Measurements from ENCODE around the gene CASP7.
A peak's percentile ranks its signal among the peaks of the same experiment; 100 is the strongest.

Gene CASP7

DNA sequence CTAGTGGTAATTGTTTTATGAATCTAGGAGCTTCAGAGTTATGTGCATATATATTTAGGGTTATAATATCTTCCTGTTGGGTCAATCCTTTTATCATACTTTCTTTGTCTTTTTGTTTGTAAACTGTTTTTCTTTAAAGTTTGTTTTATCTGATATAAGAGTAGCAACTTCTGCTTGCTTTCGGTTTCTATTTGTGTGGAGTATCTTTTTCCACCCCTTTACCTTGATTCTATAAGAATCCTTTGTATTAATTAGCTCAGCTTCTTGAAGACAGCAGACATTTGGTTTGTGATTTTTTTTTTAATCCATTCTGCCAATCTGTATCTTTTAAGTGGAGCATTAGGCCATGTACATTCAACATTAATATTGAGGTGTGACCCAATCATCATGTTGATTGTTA is 9.3 kb downstream of the CASP7 start:
- no peak overlapping the region for H3K27ac Mint-ChIP-seq
- H3K36me3 Mint-ChIP-seq (ENCODE audit: low read depth), result peaks cover 71% of the 10 kb centered on the region
- DNase-seq (no peak), ATAC-seq (no peak)
- H3K4me3 Mint-ChIP-seq, result no peak overlapping the region
- peaks cover 57% of the 10 kb centered on the region for H3K9me3 Mint-ChIP-seq
- H3K27me3 Mint-ChIP-seq, result no peaks in the 10 kb centered on the region
- H3K4me1 Mint-ChIP-seq, result peaks cover 34% of the 10 kb centered on the region

DNA sequence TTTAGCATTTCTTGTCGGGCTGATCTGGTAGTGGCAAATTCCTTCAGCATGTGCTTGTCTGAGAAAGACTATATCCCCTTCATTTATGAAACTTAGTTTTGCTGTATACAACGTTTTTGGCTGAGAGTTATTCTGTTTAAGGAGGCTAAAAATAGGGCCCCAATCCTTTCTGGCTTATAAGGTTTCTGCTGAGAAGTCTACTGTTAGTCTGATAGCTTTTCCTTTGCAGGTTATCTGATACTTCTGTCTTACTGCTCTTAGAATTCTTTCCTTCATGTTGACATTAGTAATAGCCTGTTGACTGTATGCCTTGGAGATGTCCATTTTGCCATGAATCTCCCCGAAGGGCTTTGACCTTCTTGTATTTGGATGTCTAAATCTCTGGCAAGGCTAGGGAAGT is 9.9 kb downstream of the CASP7 start:
- H3K36me3 Mint-ChIP-seq (ENCODE audit: low read depth), result peaks cover 68% of the 10 kb centered on the region
- no peak overlapping the region for H3K27ac Mint-ChIP-seq
- no peak overlapping the region for H3K4me3 Mint-ChIP-seq
- peaks cover 31% of the 10 kb centered on the region for H3K4me1 Mint-ChIP-seq
- ATAC-seq, result no peak
- no peaks in the 10 kb centered on the region for H3K27me3 Mint-ChIP-seq
- DNase-seq, result no peak
- H3K9me3 Mint-ChIP-seq, result peaks cover 57% of the 10 kb centered on the region

DNA sequence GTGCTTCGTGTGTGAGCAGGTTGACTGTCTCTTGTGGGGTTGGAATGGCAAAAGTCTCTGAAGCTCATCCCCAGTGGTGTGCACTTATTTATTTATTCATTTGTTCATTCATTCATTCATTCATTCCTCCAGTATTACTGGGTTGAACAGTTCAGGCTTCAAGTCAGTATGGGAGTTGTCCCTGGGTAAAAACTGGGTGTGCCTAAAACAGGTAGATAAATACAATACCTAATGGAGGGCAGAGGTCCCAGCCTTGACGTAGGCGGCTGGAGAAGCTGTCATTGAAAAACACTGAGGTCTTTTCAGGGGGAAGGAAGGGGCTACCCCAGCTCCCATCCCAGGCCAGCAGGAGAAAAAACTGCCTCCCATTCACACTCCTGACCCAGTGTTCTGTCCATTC is 11.0 kb downstream of the CASP7 start:
- DNase-seq (no peak), ATAC-seq (no peak)
- H3K4me1 Mint-ChIP-seq, result peaks cover 31% of the 10 kb centered on the region
- H3K27me3 Mint-ChIP-seq, result no peaks in the 10 kb centered on the region
- no peak overlapping the region for H3K4me3 Mint-ChIP-seq
- H3K9me3 Mint-ChIP-seq, result peaks cover 49% of the 10 kb centered on the region
- no peak overlapping the region for H3K27ac Mint-ChIP-seq
- peaks cover 71% of the 10 kb centered on the region for H3K36me3 Mint-ChIP-seq (ENCODE audit: low read depth)

DNA sequence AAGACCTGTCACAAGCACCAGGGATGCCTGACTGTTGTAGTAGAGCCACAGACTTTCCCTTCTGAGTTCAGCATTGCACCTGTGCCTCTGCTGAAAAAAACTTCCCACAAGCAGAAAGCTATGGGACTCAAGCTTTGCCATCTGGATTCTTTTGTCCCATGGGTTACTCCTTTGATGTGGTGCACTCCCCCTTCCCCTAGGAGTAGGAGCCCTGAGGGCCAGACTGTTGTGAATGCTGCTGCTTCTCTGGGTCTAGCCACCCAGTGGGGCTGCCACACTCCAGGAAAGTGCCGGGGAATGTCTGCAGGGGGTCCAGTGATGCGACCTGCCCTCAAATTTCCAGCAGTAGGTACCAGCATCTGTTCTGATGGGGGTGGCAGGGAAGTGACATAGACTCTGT is 11.7 kb downstream of the CASP7 start:
- ATAC-seq (no peak), DNase-seq (no peak)
- Mint-ChIP-seq H3K27me3 (no peaks in the 10 kb centered on the region), H3K9me3 (peaks cover 47% of the 10 kb centered on the region), H3K4me1 (peaks cover 31% of the 10 kb centered on the region), H3K36me3 (ENCODE audit: low read depth) (peaks cover 68% of the 10 kb centered on the region), H3K4me3 (no peak overlapping the region), H3K27ac (no peak overlapping the region)

DNA sequence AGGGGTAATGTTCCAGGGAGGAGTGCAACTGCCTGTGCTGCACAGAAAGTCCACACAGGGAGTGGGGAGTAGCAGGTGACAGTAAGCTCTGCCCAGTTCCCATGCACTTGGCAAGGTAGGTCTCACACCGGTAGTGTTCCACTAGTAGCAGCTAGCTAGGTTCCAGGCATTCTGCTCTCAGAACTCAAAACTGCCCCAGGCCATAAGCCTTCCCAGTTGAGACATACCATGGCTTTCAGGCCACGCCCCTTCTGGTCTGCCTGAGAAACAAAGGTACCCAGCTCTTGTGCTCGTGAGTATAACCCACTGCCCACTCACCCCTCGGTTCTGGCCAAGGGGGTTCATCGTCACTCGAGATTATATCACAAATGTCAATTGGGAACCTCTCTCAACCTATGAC is 12.6 kb downstream of the CASP7 start:
- Mint-ChIP-seq H3K9me3 (peaks cover 42% of the 10 kb centered on the region), H3K36me3 (ENCODE audit: low read depth) (peaks cover 63% of the 10 kb centered on the region), H3K4me1 (peaks cover 30% of the 10 kb centered on the region), H3K4me3 (no peak overlapping the region), H3K27ac (no peak overlapping the region), H3K27me3 (no peaks in the 10 kb centered on the region)
- no peak for DNase-seq
- ATAC-seq, result no peak

DNA sequence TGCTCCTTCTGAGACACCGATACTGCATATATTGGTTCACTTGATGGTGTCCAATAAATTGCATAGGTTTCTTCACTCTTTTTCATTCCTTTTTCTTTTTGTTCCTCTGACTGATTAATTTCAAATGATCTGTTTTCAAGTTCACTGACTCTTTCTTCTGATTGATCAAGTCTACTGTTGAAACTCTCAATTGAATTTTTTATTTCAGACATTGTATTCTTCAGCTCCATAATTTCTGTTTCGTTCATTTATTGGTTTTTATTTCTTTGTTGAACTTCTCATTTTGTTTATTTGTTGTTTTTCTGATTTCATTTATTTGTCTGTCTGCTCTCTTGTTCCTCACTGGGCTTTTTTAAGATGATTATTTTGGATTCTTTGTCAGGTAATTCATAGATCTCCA is 13.6 kb downstream of the CASP7 start:
- no peak for ATAC-seq
- no peak overlapping the region for H3K4me3 Mint-ChIP-seq
- no peak for DNase-seq
- peaks cover 34% of the 10 kb centered on the region for H3K9me3 Mint-ChIP-seq
- no peak overlapping the region for H3K27ac Mint-ChIP-seq
- peaks cover 60% of the 10 kb centered on the region for H3K36me3 Mint-ChIP-seq (ENCODE audit: low read depth)
- peaks cover 21% of the 10 kb centered on the region for H3K4me1 Mint-ChIP-seq
- no peaks in the 10 kb centered on the region for H3K27me3 Mint-ChIP-seq

DNA sequence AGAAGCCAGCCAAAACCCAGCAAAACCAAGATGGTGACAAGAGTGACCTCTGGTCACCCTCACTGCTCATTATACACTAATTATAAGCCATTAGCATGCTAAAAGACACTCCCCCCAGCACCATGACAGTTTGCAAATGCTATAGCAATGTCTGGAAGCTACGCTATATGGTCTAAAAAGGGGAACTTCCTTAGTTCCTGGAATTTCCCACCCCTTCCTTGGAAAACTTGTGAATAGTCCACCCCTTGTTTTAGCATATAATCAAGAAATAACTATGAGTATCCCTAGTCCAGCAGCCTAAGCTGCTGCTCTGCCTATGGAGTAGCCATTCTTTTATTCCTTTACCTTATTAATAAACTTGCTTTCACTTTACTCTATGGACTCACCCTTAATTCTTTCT is 16.0 kb downstream of the CASP7 start:
- Mint-ChIP-seq H3K4me3 (no peak overlapping the region), H3K27ac (no peak overlapping the region), H3K36me3 (ENCODE audit: low read depth) (peaks cover 56% of the 10 kb centered on the region), H3K9me3 (peaks cover 16% of the 10 kb centered on the region), H3K4me1 (peaks cover 3% of the 10 kb centered on the region), H3K27me3 (no peaks in the 10 kb centered on the region)
- no peak for DNase-seq
- ATAC-seq, result no peak

DNA sequence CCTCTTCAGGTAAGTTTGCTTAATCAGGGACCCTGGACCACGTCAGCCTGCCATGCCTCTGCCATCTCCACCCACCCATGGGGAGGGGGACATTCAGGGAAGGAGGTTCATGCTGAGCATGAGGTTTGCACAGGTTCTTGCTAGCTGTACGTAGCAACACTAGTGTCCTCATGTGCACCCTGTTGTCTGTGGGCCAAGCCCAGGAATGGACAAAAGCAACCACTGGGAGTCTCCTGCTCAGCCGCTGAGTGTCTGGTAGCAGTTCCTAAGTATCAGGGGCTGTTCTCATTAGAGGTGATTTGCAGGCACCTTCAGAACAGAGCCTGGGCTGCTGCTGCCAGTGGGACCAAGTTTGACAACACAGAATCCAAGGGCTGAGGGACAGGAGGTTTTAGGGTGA is 17.9 kb downstream of the CASP7 start:
- peaks cover 54% of the 10 kb centered on the region for H3K36me3 Mint-ChIP-seq (ENCODE audit: low read depth)
- H3K27ac Mint-ChIP-seq, result no peak overlapping the region

DNA sequence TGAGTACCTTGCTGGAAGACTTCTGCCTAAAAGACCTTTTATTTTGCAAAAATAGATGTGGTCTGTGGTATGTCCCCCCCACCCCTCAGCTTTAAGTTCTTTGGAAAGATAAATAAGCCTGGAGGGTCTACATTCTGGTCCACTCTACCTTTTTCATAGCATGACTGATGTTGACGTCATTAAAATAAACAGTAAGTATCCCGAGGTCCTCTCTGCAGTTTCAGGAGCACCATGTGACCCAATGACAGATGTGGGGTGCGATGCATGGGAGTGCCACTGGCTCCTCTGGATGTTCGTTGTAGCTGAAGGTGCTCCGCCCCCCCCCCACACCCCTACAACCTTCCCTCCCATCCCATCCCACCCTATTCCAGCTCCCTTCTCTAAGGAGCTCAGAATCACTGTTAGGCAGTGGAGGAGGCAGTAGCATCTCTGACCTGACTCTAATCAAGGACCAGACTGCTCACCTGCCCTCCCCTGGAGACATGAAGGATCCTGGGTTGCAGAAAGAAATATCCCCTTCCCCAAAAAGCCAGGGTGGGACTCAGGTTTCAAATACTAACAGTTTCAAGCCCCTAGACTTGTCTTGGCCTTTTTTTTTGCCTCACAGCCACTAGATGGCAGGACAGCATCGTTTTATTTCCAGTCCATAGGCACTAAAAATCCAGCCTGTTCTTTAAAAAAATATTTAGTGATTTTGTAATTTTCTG is 25.1 kb downstream of the CASP7 start:
- H3K9me3 Mint-ChIP-seq, result no peaks in the 10 kb centered on the region
- H3K36me3 Mint-ChIP-seq (ENCODE audit: low read depth), result peaks cover 24% of the 10 kb centered on the region
- no peaks in the 10 kb centered on the region for H3K27me3 Mint-ChIP-seq
- H3K27ac Mint-ChIP-seq, result no peak overlapping the region
- ATAC-seq (no peak), DNase-seq (peak; percentile 19)
- H3K4me3 Mint-ChIP-seq, result no peak overlapping the region
- H3K4me1 Mint-ChIP-seq, result peaks cover 16% of the 10 kb centered on the region

More for the DNA sequence above, 17.9 kb downstream of the CASP7 start:
- Mint-ChIP-seq H3K27me3 (no peaks in the 10 kb centered on the region), H3K4me1 (peaks cover 3% of the 10 kb centered on the region), H3K9me3 (peaks cover 15% of the 10 kb centered on the region), H3K4me3 (no peak overlapping the region)
- DNase-seq, result no peak
- no peak for ATAC-seq

DNA sequence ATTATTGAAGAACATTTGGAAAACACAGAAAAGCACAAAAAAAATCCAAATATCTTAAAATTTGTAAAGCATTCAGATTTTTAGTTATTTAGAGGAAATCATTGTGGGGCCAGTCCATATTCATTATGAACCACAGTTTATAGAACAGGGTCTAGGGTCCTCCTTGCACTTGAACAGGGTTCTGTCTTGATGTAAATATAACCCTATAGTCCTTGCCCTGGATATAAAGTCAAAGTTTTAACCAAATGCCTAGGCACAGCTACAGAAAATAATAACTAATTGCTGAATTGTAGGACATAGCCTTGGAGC is 25.6 kb downstream of the CASP7 start:
- peaks cover 21% of the 10 kb centered on the region for H3K36me3 Mint-ChIP-seq (ENCODE audit: low read depth)
- DNase-seq (no peak), ATAC-seq (no peak)
- H3K4me1 Mint-ChIP-seq, result peaks cover 16% of the 10 kb centered on the region
- no peaks in the 10 kb centered on the region for H3K9me3 Mint-ChIP-seq
- no peak overlapping the region for H3K27ac Mint-ChIP-seq
- H3K4me3 Mint-ChIP-seq, result no peak overlapping the region
- no peaks in the 10 kb centered on the region for H3K27me3 Mint-ChIP-seq

DNA sequence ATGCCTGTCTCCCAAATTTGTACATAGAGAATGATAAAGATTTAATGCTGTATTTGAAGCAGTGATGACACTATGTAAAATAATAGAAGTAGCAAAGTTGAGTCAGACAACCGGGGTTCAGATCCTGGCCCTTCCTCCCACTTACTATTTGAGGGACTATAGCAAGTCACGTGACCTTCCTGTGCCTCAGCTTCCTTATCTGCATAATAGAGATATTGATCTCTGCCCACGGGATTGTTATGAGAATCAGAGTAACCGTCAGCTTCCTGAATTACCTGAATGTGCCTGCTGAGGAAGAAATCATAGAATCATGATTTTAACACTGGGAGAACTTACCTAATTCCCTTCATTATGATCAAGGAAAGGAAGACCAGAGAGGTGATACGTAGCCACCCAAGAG is 26.9 kb downstream of the CASP7 start:
- Mint-ChIP-seq H3K36me3 (ENCODE audit: low read depth) (peaks cover 12% of the 10 kb centered on the region), H3K4me1 (peaks cover 16% of the 10 kb centered on the region), H3K4me3 (no peak overlapping the region), H3K9me3 (no peaks in the 10 kb centered on the region), H3K27me3 (no peaks in the 10 kb centered on the region), H3K27ac (no peak overlapping the region)
- ATAC-seq (no peak), DNase-seq (no peak)

DNA sequence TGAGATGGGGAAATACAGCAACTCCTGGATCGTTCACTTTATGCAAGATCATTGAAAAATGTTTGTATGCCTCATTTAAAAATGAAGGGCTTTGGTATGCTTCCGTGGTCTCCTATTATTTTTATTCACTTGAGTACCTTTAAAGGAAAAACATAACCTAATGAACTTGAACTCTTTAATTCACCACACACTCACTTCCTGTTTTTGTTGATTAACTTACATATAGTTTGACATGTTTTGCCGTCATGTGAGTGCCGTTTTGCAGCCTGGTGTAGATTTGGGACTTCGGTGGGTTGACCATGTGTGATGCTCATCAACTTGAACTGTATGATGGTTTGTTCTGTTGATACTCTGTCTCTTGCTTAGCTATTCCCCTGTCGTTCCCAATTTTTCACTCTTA is 28.9 kb downstream of the CASP7 start:
- Mint-ChIP-seq H3K27ac (no peak overlapping the region), H3K4me3 (no peak overlapping the region), H3K36me3 (ENCODE audit: low read depth) (peaks cover 12% of the 10 kb centered on the region), H3K9me3 (no peaks in the 10 kb centered on the region), H3K4me1 (peaks cover 16% of the 10 kb centered on the region), H3K27me3 (no peaks in the 10 kb centered on the region)
- no peak for DNase-seq
- no peak for ATAC-seq

DNA sequence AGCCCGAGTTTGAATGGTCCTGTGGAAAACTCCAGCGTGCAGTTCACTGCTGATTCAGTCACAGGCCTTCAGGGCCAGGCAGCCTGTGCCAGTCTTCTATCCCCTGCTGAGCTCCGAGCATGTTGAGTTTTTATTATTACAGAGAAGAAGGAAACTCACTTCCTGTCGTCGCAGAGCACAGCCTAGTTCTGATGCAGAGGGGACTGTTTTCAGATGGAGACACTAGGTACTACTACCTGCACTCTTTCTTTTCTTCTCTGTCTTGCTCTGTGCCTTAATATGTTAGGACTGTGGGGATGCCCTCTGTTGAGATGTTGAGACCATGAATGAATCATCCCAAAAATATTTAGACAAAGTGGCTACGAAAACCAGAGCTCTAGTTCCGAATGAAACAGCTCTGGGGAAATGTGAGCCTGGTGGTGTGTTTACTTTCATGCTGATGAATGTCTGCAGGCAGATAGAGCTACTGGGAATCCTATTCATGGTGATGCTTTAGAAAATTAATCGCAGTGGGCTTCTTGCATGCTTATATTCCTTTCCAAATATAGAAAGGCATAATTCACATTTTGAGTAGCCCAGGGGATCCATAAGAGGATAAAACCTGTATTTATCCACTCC is 29.6 kb downstream of the CASP7 start:
- no peaks in the 10 kb centered on the region for H3K27me3 Mint-ChIP-seq
- peaks cover 15% of the 10 kb centered on the region for H3K36me3 Mint-ChIP-seq (ENCODE audit: low read depth)
- H3K9me3 Mint-ChIP-seq, result no peaks in the 10 kb centered on the region
- DNase-seq (no peak), ATAC-seq (no peak)
- H3K27ac Mint-ChIP-seq, result no peak overlapping the region
- H3K4me1 Mint-ChIP-seq, result peaks cover 16% of the 10 kb centered on the region
- H3K4me3 Mint-ChIP-seq, result no peak overlapping the region

DNA sequence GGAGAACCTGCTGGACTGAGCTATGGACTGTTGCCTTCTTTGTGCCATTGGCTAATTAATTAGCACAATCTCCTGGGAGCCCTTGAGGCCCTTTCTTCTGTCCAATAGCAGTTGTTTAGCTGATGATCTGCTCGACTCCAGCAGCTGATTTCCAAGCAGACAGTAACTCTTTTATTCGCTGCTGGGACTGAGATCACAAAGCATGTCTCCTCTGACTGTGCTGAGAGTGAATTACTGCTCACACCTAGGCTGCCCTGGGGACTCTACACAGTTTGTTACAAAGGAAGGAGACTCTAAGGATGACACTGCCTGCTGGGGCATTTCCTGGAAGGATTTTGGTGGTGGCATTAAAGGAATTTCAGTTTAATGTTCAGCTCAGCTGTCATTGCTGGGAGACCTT is 31.4 kb downstream of the CASP7 start:
- peaks cover 16% of the 10 kb centered on the region for H3K4me1 Mint-ChIP-seq
- H3K27me3 Mint-ChIP-seq, result no peaks in the 10 kb centered on the region
- H3K4me3 Mint-ChIP-seq, result no peak overlapping the region
- ATAC-seq (no peak), DNase-seq (no peak)
- no peak overlapping the region for H3K27ac Mint-ChIP-seq
- peaks cover 18% of the 10 kb centered on the region for H3K36me3 Mint-ChIP-seq (ENCODE audit: low read depth)
- no peaks in the 10 kb centered on the region for H3K9me3 Mint-ChIP-seq

DNA sequence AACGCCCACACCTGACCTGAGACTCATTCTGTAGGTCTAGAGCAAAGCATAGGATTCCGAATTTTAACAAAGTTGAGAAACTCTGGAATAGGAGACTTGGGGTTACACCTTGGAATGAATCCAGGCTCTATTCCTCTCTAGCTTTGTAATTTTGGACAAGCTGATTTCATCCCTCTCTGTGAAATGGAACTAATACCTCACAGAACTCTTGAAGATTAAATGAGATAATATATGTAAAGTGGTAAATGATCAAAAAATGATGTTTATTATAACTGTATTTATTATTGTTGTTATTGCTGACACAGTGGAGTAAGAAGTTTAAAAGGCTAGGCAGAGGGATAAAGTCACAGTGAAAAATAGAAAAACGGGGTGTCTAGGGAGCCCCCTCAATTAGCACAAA is 32.3 kb downstream of the CASP7 start:
- H3K36me3 Mint-ChIP-seq (ENCODE audit: low read depth), result peaks cover 18% of the 10 kb centered on the region
- DNase-seq (no peak), ATAC-seq (no peak)
- no peak overlapping the region for H3K4me3 Mint-ChIP-seq
- H3K27me3 Mint-ChIP-seq, result no peaks in the 10 kb centered on the region
- no peak overlapping the region for H3K27ac Mint-ChIP-seq
- H3K4me1 Mint-ChIP-seq, result peaks cover 17% of the 10 kb centered on the region
- H3K9me3 Mint-ChIP-seq, result no peaks in the 10 kb centered on the region
